H9 (cell line): ENCODE data around the gene SOX15. TPM values are rescaled to one million over a fixed set of nuclear protein-coding genes. Genes with fewer than 3 reads are reported as not detected.
A peak's percentile ranks its signal among the peaks of the same experiment; 100 is the strongest.

ENCODE experiments used
- DNase-seq: peaks from one replicate; pipeline ENCODE4 v3.0.0-alpha.2; 2017
- H2AFZ ChIP-seq: one replicate; pipeline ENCODE4 v1.6.1; 2013; ENCODE audit warnings: mild to moderate bottlenecking, low read length, control low read depth, moderate library complexity
- H2AK5ac ChIP-seq: 2 replicates; pipeline ENCODE4 v1.6.1; 2013; ENCODE audit warnings: low read length, control low read depth, mixed read lengths; ENCODE audit not compliant: insufficient read length
- H2BK120ac ChIP-seq: one replicate; pipeline ENCODE4 v1.6.1; 2013; ENCODE audit warnings: low read depth, mild to moderate bottlenecking, low read length, control low read depth, inconsistent platforms; ENCODE audit not compliant: poor library complexity, severe bottlenecking
- H2BK12ac ChIP-seq: 2 replicates; pipeline ENCODE4 v1.6.1; 2013; ENCODE audit warnings: low read length, control low read depth, mixed read lengths, low read depth; ENCODE audit not compliant: insufficient read length
- H2BK15ac ChIP-seq: 2 replicates; pipeline ENCODE4 v1.6.1; 2013; ENCODE audit warnings: low read depth, low read length, control low read depth
- H2BK20ac ChIP-seq: one replicate; pipeline ENCODE4 v1.6.1; 2013; ENCODE audit warnings: low read depth, mild to moderate bottlenecking, low read length, control low read depth, inconsistent platforms; ENCODE audit not compliant: poor library complexity, severe bottlenecking
- H2BK5ac ChIP-seq: 2 replicates; pipeline ENCODE4 v1.6.1; 2013; ENCODE audit warnings: low read length, control low read depth, mixed read lengths; ENCODE audit not compliant: insufficient read length
- H3K14ac ChIP-seq: 2 replicates; pipeline ENCODE4 v1.6.1; 2013; ENCODE audit warnings: low read length, control low read depth; ENCODE audit not compliant: insufficient read depth
- H3K18ac ChIP-seq: 2 replicates; pipeline ENCODE4 v1.6.1; 2013; ENCODE audit warnings: low read depth, mild to moderate bottlenecking, mixed read lengths, low read length, control low read depth; ENCODE audit not compliant: insufficient read length
- H3K23ac ChIP-seq: 2 replicates; pipeline ENCODE4 v1.6.1; 2013; ENCODE audit warnings: low read length, control low read depth, mixed read lengths, low read depth; ENCODE audit not compliant: insufficient read length
- H3K23me2 ChIP-seq: 2 replicates; pipeline ENCODE4 v1.6.1; 2013; ENCODE audit warnings: low read depth, mild to moderate bottlenecking, mixed read lengths, low read length, control low read depth; ENCODE audit not compliant: insufficient read length, poor library complexity, severe bottlenecking
- H3K27ac ChIP-seq: 2 replicates; pipeline ENCODE4 v1.5.1; 2013; ENCODE audit warnings: low read length, control low read depth, mixed read lengths, low read depth; ENCODE audit not compliant: insufficient read length
- H3K27me3 ChIP-seq: 2 replicates; pipeline ENCODE4 v1.6.1; 2013; ENCODE audit warnings: low read length, control low read depth, inconsistent platforms; ENCODE audit not compliant: insufficient read depth
- H3K4ac ChIP-seq: 2 replicates; pipeline ENCODE4 v1.6.1; 2013; ENCODE audit warnings: low read depth, mild to moderate bottlenecking, control low read depth, inconsistent platforms, low read length, moderate library complexity
- H3K4me1 ChIP-seq: 2 replicates; pipeline ENCODE4 v1.6.1; 2013; ENCODE audit warnings: low read length, control low read depth, inconsistent platforms; ENCODE audit not compliant: insufficient read depth
- H3K4me2 ChIP-seq: 2 replicates; pipeline ENCODE4 v1.6.1; 2013; ENCODE audit warnings: low read length, control low read depth, mixed read lengths; ENCODE audit not compliant: insufficient read length, insufficient read depth
- H3K56ac ChIP-seq: 2 replicates; pipeline ENCODE4 v1.6.1; 2013; ENCODE audit warnings: low read depth, mild to moderate bottlenecking, mixed read lengths, low read length, control low read depth; ENCODE audit not compliant: insufficient read length
- H3K79me1 ChIP-seq: 2 replicates; pipeline ENCODE4 v1.6.1; 2013; ENCODE audit warnings: low read depth, mild to moderate bottlenecking, moderate library complexity, low read length, control low read depth, inconsistent platforms; ENCODE audit not compliant: insufficient read depth, poor library complexity, severe bottlenecking
- H3K79me2 ChIP-seq: 2 replicates; pipeline ENCODE4 v1.6.1; 2013; ENCODE audit warnings: low read length, control low read depth, inconsistent platforms; ENCODE audit not compliant: insufficient read depth
- H3K9ac ChIP-seq: 2 replicates; pipeline ENCODE4 v1.6.1; 2013; ENCODE audit warnings: low read length, control low read depth, mixed read lengths; ENCODE audit not compliant: insufficient read length; ENCODE audit errors: extremely low read depth
- H3K9me3 ChIP-seq: one replicate; pipeline ENCODE4 v1.6.1; 2013; ENCODE audit warnings: low read depth, low read length, inconsistent platforms; ENCODE audit not compliant: control insufficient read depth
- H3T11ph ChIP-seq: one replicate; pipeline ENCODE4 v1.6.1; 2013; ENCODE audit warnings: mild to moderate bottlenecking, low read length, control low read depth, inconsistent platforms
- H4K20me1 ChIP-seq: one replicate; pipeline ENCODE4 v1.6.1; 2013; ENCODE audit not compliant: control insufficient read depth, insufficient read length, insufficient read depth
- H4K5ac ChIP-seq: 2 replicates; pipeline ENCODE4 v1.6.1; 2013; ENCODE audit warnings: low read depth, mild to moderate bottlenecking, mixed read lengths, low read length, control low read depth; ENCODE audit not compliant: insufficient read length
- H4K8ac ChIP-seq: replicated peaks from 2 replicates; pipeline ENCODE4 v1.6.1; 2013; ENCODE audit warnings: low read length, control low read depth, mixed read lengths, low read depth; ENCODE audit not compliant: insufficient read length
- H4K91ac ChIP-seq: 2 replicates; pipeline ENCODE4 v1.6.1; 2013; ENCODE audit warnings: low read depth, mild to moderate bottlenecking, moderate library complexity, mixed read lengths, low read length, control low read depth; ENCODE audit not compliant: insufficient read length
- H3K27ac Mint-ChIP-seq, 3 experiments: 2 replicates in 2 of 3; 3 replicates in 1 of 3; pipeline ENCODE4 v1.8.0; 2020 to 2021; ENCODE audit warnings: mixed read lengths in 3 of 3, mild to moderate bottlenecking in 1 of 3, moderate library complexity in 1 of 3
- H3K27me3 Mint-ChIP-seq: 2 replicates; pipeline ENCODE4 v1.8.0; 2021; ENCODE audit warnings: low read depth, mild to moderate bottlenecking, moderate library complexity, mixed read lengths
- H3K36me3 Mint-ChIP-seq, 3 experiments: 2 replicates in 2 of 3; 3 replicates in 1 of 3; pipeline ENCODE4 v1.8.0; 2020 to 2021; ENCODE audit warnings: low read depth in 3 of 3, mixed read lengths in 3 of 3; ENCODE audit not compliant: insufficient read depth in 1 of 3
- H3K4me1 Mint-ChIP-seq, 2 experiments: 2 replicates each; pipeline ENCODE4 v1.8.0; 2020; ENCODE audit warnings: mixed read lengths in 2 of 2
- H3K4me3 Mint-ChIP-seq, 2 experiments: 2 replicates in 1 of 2; 3 replicates in 1 of 2; pipeline ENCODE4 v1.8.0; 2020 to 2021; ENCODE audit warnings: mild to moderate bottlenecking in 2 of 2, mixed read lengths in 2 of 2, moderate library complexity in 1 of 2
- H3K9me3 Mint-ChIP-seq, 2 experiments: 2 replicates in 1 of 2; 3 replicates in 1 of 2; pipeline ENCODE4 v1.8.0; 2020; ENCODE audit warnings: mild to moderate bottlenecking in 2 of 2, mixed read lengths in 2 of 2, moderate library complexity in 1 of 2
- CTCF ChIP-seq: fragments of 200-600 bp; sonication (generic); conservative IDR thresholded peaks from 3 replicates; pipeline ENCODE4 v1.8.0; 2021; ENCODE audit warnings: antibody characterized with exemption, mild to moderate bottlenecking
- WGBS: extraction: QIAGEN DNeasy Blood & Tissue Kit; methylation state at CpG from one replicate; pipeline ENCODE4 v1.1.7; 2013; ENCODE audit warnings: missing lambda C conversion rate, low lambda C conversion rate, mixed read lengths; ENCODE audit not compliant: insufficient read length; ENCODE audit errors: extremely low coverage; 5-methylcytosine and 5-hydroxymethylcytosine counted together
- total RNA-seq: library from RNA; stranded (reverse); gene quantifications from 2 replicates; pipeline ENCODE4 v1.2.1, GENCODE V29; 2021

SOX15 gene
- total RNA-seq, 1 experiment from 2014 or later = 7.7 TPM

GRCh38 chr17:7573324-7574080 is 16.4 kb downstream of the SOX15 start:
- Histone ChIP-seq H2BK5ac (peak overlapping the region; percentile 10), H3K27ac (peak overlapping the region; percentile 31), H3K9me3 (no peaks in the 10 kb centered on the region), H3K27me3 (no peaks in the 10 kb centered on the region), H3K9ac (peak overlapping the region; percentile 96), H4K8ac (no peak overlapping the region), H2AK5ac (no peak overlapping the region), H3K4me2 (peak overlapping the region; percentile 88), H3K79me2 (peaks cover 21% of the 10 kb centered on the region; the same call in 1 of the 2 replicates), H2BK120ac (peak overlapping the region; percentile 61), H3K23me2 (peaks cover 5% of the 10 kb centered on the region), H2BK15ac (no peak overlapping the region), H3K18ac (peak overlapping the region; percentile 90), H4K5ac (no peak overlapping the region), H3K14ac (peak overlapping the region; percentile 96), H4K20me1 (no peaks in the 10 kb centered on the region), H3K79me1 (peaks cover 2% of the 10 kb centered on the region), H4K91ac (peak overlapping the region; percentile 60), H3K23ac (no peak overlapping the region), H2AFZ (no peak overlapping the region), H3K56ac (no peak overlapping the region), H3K4me1 (peaks cover 4% of the 10 kb centered on the region; the same call in 1 of the 2 replicates), H3T11ph (no peak overlapping the region), H2BK20ac (no peak overlapping the region), H3K4ac (peak overlapping the region; percentile 64; the same call in 1 of the 2 replicates), H2BK12ac (no peak overlapping the region)
- TF ChIP-seq CTCF = no peak
- H3K4me1 Mint-ChIP-seq = peaks cover 39% of the 10 kb centered on the region in 2 experiments
- peak overlapping the region; percentile 99 to 100 (median 99) for H3K27ac Mint-ChIP-seq
- peaks cover 71 to 96% (median 87%) of the 10 kb centered on the region in 3 experiments for H3K36me3 Mint-ChIP-seq
- H3K9me3 Mint-ChIP-seq = peaks cover 3 to 7% of the 10 kb centered on the region in 2 experiments; a peak in 3 of 5 replicates
- H3K27me3 Mint-ChIP-seq = peaks cover 10% of the 10 kb centered on the region
- DNase-seq = peak; percentile 90
- no CpG with 5 or more reads among the region's 71 CpGs for WGBS
- peak overlapping the region; percentile 98 for H3K4me3 Mint-ChIP-seq
